Type B pancreatic cell (in vitro differentiated cells): ENCODE data around the gene DNMT3B. TPM values are rescaled to one million over a fixed set of nuclear protein-coding genes. Genes with fewer than 3 reads are reported as not detected.

ENCODE experiments used
- DNase-seq: peaks from one replicate; pipeline ENCODE4 v3.0.0; 2021; ENCODE audit warnings: mixed read lengths; ENCODE audit not compliant: unreplicated experiment; ENCODE audit errors: extremely low spot score
- H3K27ac Mint-ChIP-seq: 2 replicates; pipeline ENCODE4 v1.8.0; 2021; ENCODE audit warnings: mild to moderate bottlenecking, mixed read lengths
- H3K27me3 Mint-ChIP-seq: 2 replicates; pipeline ENCODE4 v1.8.0; 2021; ENCODE audit warnings: mixed read lengths
- H3K36me3 Mint-ChIP-seq: 2 replicates; pipeline ENCODE4 v1.8.0; 2021; ENCODE audit warnings: mixed read lengths
- H3K4me1 Mint-ChIP-seq: one replicate; pipeline ENCODE4 v1.8.0; 2021; ENCODE audit warnings: mixed read lengths; ENCODE audit not compliant: unreplicated experiment
- H3K4me3 Mint-ChIP-seq: 2 replicates; pipeline ENCODE4 v1.8.0; 2021; ENCODE audit warnings: mild to moderate bottlenecking, mixed read lengths
- H3K9me3 Mint-ChIP-seq: 2 replicates; pipeline ENCODE4 v1.8.0; 2021; ENCODE audit warnings: mixed read lengths
- total RNA-seq: library from RNA; stranded (reverse); gene quantifications from 2 replicates; pipeline ENCODE4 v1.2.1, GENCODE V29; 2021; ENCODE audit warnings: low replicate concordance
- TF ChIP-seq, protein P1 (sequence below): fragments of 200-600 bp; sonication (generic); conservative IDR thresholded peaks from 2 replicates; pipeline ENCODE4 v1.5.0; 2021; ENCODE audit warnings: antibody characterized with exemption, mild to moderate bottlenecking

Gene DNMT3B
- total RNA-seq, 1 donor from 2014 or later = 19.7 TPM

DNA sequence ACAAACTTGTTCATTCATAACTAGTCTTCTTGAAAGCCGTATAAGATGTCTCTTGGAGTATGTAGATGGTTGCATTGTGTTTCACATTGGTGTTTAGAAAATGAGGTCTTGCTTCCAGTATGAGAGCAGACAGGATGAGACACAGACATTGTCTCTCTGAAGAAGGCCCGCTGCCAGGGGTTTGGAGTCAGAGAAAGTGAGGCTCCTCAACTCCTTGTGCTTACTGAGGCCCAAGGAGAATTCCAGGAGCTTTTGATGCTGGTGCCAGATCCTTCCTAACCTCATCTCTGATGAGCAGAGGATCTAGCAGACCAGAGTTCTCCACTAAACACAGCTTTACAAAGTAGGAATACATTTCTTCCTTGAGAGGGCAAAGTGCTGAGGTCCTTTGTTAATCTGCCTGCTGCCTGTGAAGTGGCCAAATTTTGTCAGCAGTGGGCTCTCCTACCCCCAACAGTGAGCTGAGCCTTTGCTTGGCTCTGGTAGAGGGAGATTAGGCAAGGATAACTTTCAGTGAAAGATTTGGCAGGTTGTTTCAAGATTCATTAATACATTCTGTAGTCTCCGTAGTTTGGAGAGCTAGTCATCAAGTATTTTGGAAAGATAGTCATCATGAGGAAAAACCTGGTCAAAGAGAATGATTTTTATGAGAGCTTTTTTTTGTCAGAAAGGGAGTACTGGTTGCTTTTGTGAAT is 67.3 kb downstream of the DNMT3B start:
- H3K27me3 Mint-ChIP-seq = no peaks in the 10 kb centered on the region
- peaks cover 44% of the 10 kb centered on the region for H3K36me3 Mint-ChIP-seq
- DNase-seq = no peak
- peak overlapping the region; percentile 25 for H3K27ac Mint-ChIP-seq
- no peak overlapping the region for H3K4me3 Mint-ChIP-seq
- no peaks in the 10 kb centered on the region for H3K9me3 Mint-ChIP-seq
- TF ChIP-seq, protein P1, sequence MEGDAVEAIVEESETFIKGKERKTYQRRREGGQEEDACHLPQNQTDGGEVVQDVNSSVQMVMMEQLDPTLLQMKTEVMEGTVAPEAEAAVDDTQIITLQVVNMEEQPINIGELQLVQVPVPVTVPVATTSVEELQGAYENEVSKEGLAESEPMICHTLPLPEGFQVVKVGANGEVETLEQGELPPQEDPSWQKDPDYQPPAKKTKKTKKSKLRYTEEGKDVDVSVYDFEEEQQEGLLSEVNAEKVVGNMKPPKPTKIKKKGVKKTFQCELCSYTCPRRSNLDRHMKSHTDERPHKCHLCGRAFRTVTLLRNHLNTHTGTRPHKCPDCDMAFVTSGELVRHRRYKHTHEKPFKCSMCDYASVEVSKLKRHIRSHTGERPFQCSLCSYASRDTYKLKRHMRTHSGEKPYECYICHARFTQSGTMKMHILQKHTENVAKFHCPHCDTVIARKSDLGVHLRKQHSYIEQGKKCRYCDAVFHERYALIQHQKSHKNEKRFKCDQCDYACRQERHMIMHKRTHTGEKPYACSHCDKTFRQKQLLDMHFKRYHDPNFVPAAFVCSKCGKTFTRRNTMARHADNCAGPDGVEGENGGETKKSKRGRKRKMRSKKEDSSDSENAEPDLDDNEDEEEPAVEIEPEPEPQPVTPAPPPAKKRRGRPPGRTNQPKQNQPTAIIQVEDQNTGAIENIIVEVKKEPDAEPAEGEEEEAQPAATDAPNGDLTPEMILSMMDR = no peak
- H3K4me1 Mint-ChIP-seq = peaks cover 25% of the 10 kb centered on the region

GRCh38 chr20:32830437-32830836 is 68.3 kb downstream of the DNMT3B start:
- Mint-ChIP-seq H3K9me3 (no peaks in the 10 kb centered on the region), H3K27ac (peak overlapping the region; percentile 46), H3K36me3 (peaks cover 45% of the 10 kb centered on the region), H3K27me3 (no peaks in the 10 kb centered on the region), H3K4me3 (no peak overlapping the region), H3K4me1 (peaks cover 25% of the 10 kb centered on the region)
- TF ChIP-seq, protein P1 = no peak
- DNase-seq = no peak

GRCh38 chr20:32831982-32832381 is 69.8 kb downstream of the DNMT3B start:
- no peak overlapping the region for H3K4me3 Mint-ChIP-seq
- TF ChIP-seq, protein P1 = no peak
- H3K27me3 Mint-ChIP-seq = no peaks in the 10 kb centered on the region
- no peaks in the 10 kb centered on the region for H3K9me3 Mint-ChIP-seq
- DNase-seq = no peak
- no peak overlapping the region for H3K27ac Mint-ChIP-seq
- peaks cover 51% of the 10 kb centered on the region for H3K36me3 Mint-ChIP-seq
- H3K4me1 Mint-ChIP-seq = peaks cover 25% of the 10 kb centered on the region

DNA sequence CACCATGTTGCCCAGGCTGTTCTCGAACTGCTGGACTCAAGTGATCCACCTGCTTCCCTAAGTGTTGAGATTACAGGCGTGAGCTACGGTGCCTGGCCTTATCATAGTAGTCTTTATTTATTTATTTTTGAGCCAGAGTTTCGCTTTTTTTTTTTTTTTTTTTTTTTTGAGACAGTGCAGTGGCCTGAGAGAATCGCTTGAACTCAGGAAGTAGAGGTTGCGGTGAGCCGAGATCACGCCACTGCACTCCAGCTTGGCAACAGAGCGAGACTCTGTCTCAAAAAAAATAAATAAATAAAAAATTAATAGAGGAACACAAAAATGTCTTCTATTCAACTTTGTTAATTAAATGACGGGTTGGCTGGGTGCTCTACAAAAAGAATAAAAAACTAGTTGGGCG is 70.5 kb downstream of the DNMT3B start:
- H3K4me3 Mint-ChIP-seq = no peak overlapping the region
- no peak for DNase-seq
- H3K36me3 Mint-ChIP-seq = peaks cover 55% of the 10 kb centered on the region
- no peaks in the 10 kb centered on the region for H3K27me3 Mint-ChIP-seq
- peaks cover 25% of the 10 kb centered on the region for H3K4me1 Mint-ChIP-seq
- TF ChIP-seq, protein P1 = no peak
- H3K9me3 Mint-ChIP-seq = no peaks in the 10 kb centered on the region
- H3K27ac Mint-ChIP-seq = peak overlapping the region; percentile 50

DNA sequence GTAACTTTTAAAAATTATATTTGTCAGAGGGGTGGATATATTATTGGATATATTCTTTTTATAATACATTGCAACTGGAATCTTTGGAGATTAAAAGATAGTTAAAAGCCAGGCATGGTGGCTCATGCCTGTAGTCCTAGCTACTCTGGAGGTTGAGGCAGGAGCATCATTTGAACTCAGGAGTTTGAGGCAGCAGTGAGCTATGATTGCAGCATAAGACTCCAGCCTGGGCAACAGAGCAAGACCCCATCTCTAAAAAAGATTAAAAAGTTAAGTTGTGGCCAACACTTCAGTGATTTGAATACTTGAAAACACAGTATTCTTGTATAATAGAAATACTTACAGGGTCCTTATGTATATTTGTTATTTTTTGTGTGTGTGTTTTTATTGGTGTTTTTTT is 72.8 kb downstream of the DNMT3B start:
- H3K4me3 Mint-ChIP-seq = no peak overlapping the region
- no peak overlapping the region for H3K27ac Mint-ChIP-seq
- no peak for DNase-seq
- H3K4me1 Mint-ChIP-seq = peaks cover 14% of the 10 kb centered on the region
- H3K27me3 Mint-ChIP-seq = no peaks in the 10 kb centered on the region
- peaks cover 50% of the 10 kb centered on the region for H3K36me3 Mint-ChIP-seq
- TF ChIP-seq, protein P1 = no peak
- no peaks in the 10 kb centered on the region for H3K9me3 Mint-ChIP-seq
